ENCODE measurements around the gene TDRD12. TPM values are rescaled to one million over a fixed set of nuclear protein-coding genes. Genes with fewer than 3 reads are reported as not detected.
"Not testable (repeated sequence)": the region's sequence is repeated elsewhere in the genome, so short reads cannot be mapped to it uniquely, and the experiment has no call there.

The TDRD12 gene
- total and polyA plus RNA-seq, 4 donors: under 0.01 to 0.23 (median 0.02) TPM; not detected in 1

DNA sequence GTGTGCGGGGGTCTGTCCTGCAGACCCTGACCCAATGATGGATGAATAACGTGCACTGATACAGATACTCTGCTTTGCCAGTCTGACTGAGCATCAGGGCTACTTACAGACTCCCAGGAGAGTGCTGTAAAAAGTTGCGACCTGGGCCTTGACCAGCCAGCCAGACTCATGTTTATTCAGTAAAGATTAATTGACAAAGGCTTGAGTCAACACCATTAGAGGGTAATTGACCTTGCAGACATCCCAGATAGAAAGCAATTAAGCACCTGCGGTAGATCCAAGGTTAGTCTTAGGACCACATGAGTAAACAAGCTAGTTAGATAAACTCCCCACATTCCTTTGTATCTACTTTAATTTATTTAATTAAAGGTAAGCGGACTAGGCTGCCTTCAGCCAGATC, 17.6 kb upstream of the TDRD12 start:
- Histone ChIP-seq H3K27me3 (ENCODE audit: control insufficient read depth in 4 of 4, insufficient read depth in 4 of 4, low read length in 3 of 4) (no peaks in the 10 kb centered on the region), H3K9ac (ENCODE audit: low read depth in 1 of 2, low read length in 2 of 2) (no peak overlapping the region), H3K36me3 (ENCODE audit: control insufficient read depth in 4 of 4, insufficient read depth in 3 of 4, low read depth in 1 of 4, low read length in 3 of 4) (peaks cover 1 to 5% (median 2%) of the 10 kb centered on the region in 4 donors), H3K27ac (ENCODE audit: low read depth in 1 of 2, low read length in 2 of 2) (no peak overlapping the region), H3K4me3 (ENCODE audit: low read depth in 1 of 3, low read length in 3 of 3) (no peak overlapping the region), H3K4me1 (ENCODE audit: control insufficient read depth in 4 of 4, insufficient read depth in 4 of 4, low read length in 3 of 4) (peaks cover 2 to 8% (median 6%) of the 10 kb centered on the region in 4 donors), H3K9me3 (ENCODE audit: control insufficient read depth in 4 of 4, low read length in 3 of 4) (peaks cover 4 to 11% (median 5%) of the 10 kb centered on the region in 4 donors)
- WGBS: 53% methylated on average over 5 of the region's 5 CpGs
- TF ChIP-seq, protein P1, sequence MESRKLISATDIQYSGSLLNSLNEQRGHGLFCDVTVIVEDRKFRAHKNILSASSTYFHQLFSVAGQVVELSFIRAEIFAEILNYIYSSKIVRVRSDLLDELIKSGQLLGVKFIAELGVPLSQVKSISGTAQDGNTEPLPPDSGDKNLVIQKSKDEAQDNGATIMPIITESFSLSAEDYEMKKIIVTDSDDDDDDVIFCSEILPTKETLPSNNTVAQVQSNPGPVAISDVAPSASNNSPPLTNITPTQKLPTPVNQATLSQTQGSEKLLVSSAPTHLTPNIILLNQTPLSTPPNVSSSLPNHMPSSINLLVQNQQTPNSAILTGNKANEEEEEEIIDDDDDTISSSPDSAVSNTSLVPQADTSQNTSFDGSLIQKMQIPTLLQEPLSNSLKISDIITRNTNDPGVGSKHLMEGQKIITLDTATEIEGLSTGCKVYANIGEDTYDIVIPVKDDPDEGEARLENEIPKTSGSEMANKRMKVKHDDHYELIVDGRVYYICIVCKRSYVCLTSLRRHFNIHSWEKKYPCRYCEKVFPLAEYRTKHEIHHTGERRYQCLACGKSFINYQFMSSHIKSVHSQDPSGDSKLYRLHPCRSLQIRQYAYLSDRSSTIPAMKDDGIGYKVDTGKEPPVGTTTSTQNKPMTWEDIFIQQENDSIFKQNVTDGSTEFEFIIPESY (IDR thresholded peaks at IDR 0.05): peak; percentile 43
- peak; percentile 98 for TF ChIP-seq FOXA2 (IDR thresholded peaks at IDR 0.05)
- TF ChIP-seq, protein P2, sequence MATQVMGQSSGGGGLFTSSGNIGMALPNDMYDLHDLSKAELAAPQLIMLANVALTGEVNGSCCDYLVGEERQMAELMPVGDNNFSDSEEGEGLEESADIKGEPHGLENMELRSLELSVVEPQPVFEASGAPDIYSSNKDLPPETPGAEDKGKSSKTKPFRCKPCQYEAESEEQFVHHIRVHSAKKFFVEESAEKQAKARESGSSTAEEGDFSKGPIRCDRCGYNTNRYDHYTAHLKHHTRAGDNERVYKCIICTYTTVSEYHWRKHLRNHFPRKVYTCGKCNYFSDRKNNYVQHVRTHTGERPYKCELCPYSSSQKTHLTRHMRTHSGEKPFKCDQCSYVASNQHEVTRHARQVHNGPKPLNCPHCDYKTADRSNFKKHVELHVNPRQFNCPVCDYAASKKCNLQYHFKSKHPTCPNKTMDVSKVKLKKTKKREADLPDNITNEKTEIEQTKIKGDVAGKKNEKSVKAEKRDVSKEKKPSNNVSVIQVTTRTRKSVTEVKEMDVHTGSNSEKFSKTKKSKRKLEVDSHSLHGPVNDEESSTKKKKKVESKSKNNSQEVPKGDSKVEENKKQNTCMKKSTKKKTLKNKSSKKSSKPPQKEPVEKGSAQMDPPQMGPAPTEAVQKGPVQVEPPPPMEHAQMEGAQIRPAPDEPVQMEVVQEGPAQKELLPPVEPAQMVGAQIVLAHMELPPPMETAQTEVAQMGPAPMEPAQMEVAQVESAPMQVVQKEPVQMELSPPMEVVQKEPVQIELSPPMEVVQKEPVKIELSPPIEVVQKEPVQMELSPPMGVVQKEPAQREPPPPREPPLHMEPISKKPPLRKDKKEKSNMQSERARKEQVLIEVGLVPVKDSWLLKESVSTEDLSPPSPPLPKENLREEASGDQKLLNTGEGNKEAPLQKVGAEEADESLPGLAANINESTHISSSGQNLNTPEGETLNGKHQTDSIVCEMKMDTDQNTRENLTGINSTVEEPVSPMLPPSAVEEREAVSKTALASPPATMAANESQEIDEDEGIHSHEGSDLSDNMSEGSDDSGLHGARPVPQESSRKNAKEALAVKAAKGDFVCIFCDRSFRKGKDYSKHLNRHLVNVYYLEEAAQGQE (IDR thresholded peaks at IDR 0.05): peak; percentile 34
- peak; percentile 34 for TF ChIP-seq SP1 (IDR thresholded peaks at IDR 0.05)
- TF ChIP-seq RXRA (IDR thresholded peaks at IDR 0.05): peak; percentile 71 to 83
- TF ChIP-seq, protein P3, sequence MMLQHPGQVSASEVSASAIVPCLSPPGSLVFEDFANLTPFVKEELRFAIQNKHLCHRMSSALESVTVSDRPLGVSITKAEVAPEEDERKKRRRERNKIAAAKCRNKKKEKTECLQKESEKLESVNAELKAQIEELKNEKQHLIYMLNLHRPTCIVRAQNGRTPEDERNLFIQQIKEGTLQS (IDR thresholded peaks at IDR 0.05): no peak
- TF ChIP-seq EGR1 (IDR thresholded peaks at IDR 0.05; ENCODE audit: low read depth in 2 of 2): no peak
- peak; percentile 96 for TF ChIP-seq FOXA1 (IDR thresholded peaks at IDR 0.05)
- peak; percentile 61 to 62 for TF ChIP-seq HNF4A (conservative IDR thresholded peaks at IDR 0.05)
- peak in 1 of 2 donors; percentile 37 for TF ChIP-seq JUND (IDR thresholded peaks at IDR 0.05)
- peak; percentile 25 for TF ChIP-seq YY1 (IDR thresholded peaks at IDR 0.05)
- DNase-seq (ENCODE audit: low spot score): no peak

DNA sequence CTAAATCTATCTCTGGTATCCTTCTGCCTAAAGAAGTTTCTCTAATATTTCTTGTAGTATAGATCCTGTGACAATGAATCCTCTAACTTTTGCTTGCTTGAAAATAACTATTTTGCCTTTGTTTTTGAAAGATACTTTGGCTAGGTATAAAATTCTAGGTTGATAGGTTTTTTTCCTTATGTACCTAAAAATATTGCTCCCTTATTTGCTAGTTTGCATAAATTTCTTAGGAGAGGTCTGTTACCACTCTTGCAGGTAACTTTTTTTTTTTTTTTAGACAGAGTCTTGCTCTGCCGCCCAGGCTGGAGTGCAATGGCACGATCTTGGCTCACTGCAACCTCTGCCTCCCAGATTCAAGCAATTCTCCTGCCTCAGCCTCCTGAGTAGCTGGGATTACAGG, 15.6 kb upstream of the TDRD12 start:
- not testable (repeated sequence) for H3K27me3 ChIP-seq (ENCODE audit: control insufficient read depth in 4 of 4, insufficient read depth in 4 of 4, low read length in 3 of 4); DNase-seq (ENCODE audit: low spot score); H3K9ac ChIP-seq (ENCODE audit: low read depth in 1 of 2, low read length in 2 of 2); H3K4me3 ChIP-seq (ENCODE audit: low read depth in 1 of 3, low read length in 3 of 3); H3K4me1 ChIP-seq (ENCODE audit: control insufficient read depth in 4 of 4, insufficient read depth in 4 of 4, low read length in 3 of 4); H3K36me3 ChIP-seq (ENCODE audit: control insufficient read depth in 4 of 4, insufficient read depth in 3 of 4, low read depth in 1 of 4, low read length in 3 of 4); H3K27ac ChIP-seq (ENCODE audit: low read depth in 1 of 2, low read length in 2 of 2)
- peaks cover 4 to 11% (median 5%) of the 10 kb centered on the region in 4 donors for H3K9me3 ChIP-seq (ENCODE audit: control insufficient read depth in 4 of 4, low read length in 3 of 4)
- WGBS: 98% methylated on average over 2 of the region's 2 CpGs

DNA sequence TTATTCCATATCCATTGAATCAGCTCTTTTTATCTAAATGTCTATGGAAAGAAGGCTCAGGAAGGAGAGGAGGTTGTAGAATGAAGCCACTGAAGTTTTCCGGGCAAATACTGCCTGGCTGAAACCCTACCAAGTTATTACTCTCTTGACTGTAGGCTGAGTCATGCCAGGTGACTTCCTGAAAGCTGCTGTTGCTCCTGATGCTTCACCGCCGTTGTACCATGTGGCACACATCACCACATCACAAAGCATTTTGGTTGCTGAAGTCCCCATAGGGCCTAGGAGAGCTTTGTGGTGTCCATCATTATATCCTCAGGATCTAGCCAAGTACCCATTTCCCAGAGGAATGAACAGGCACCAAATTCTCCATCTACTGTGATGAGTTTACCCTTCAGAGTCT, 11.1 kb upstream of the TDRD12 start:
- Histone ChIP-seq H3K9me3 (ENCODE audit: control insufficient read depth in 4 of 4, low read length in 3 of 4) (peaks cover 4 to 11% (median 5%) of the 10 kb centered on the region in 4 donors), H3K9ac (ENCODE audit: low read depth in 1 of 2, low read length in 2 of 2) (no peak overlapping the region), H3K4me3 (ENCODE audit: low read depth in 1 of 3, low read length in 3 of 3) (no peak overlapping the region), H3K27ac (ENCODE audit: low read depth in 1 of 2, low read length in 2 of 2) (no peak overlapping the region), H3K36me3 (ENCODE audit: control insufficient read depth in 4 of 4, insufficient read depth in 3 of 4, low read depth in 1 of 4, low read length in 3 of 4) (peaks cover 0 to 10% (median 5%) of the 10 kb centered on the region in 4 donors), H3K4me1 (ENCODE audit: control insufficient read depth in 4 of 4, insufficient read depth in 4 of 4, low read length in 3 of 4) (no peaks in the 10 kb centered on the region), H3K27me3 (ENCODE audit: control insufficient read depth in 4 of 4, insufficient read depth in 4 of 4, low read length in 3 of 4) (no peaks in the 10 kb centered on the region)
- 85% methylated on average over 3 of the region's 3 CpGs for WGBS
- DNase-seq (ENCODE audit: low spot score): no peak
- no peak for TF ChIP-seq YY1 (IDR thresholded peaks at IDR 0.05)
- TF ChIP-seq HNF4G (IDR thresholded peaks at IDR 0.05): no peak
- no peak for TF ChIP-seq RXRA (IDR thresholded peaks at IDR 0.05)
- no peak for TF ChIP-seq FOXA2 (IDR thresholded peaks at IDR 0.05)
- TF ChIP-seq, protein P1 (IDR thresholded peaks at IDR 0.05): no peak
- TF ChIP-seq EGR1 (IDR thresholded peaks at IDR 0.05; ENCODE audit: low read depth in 2 of 2): no peak
- TF ChIP-seq NR2F2 (IDR thresholded peaks at IDR 0.05): no peak
- TF ChIP-seq, protein P4, sequence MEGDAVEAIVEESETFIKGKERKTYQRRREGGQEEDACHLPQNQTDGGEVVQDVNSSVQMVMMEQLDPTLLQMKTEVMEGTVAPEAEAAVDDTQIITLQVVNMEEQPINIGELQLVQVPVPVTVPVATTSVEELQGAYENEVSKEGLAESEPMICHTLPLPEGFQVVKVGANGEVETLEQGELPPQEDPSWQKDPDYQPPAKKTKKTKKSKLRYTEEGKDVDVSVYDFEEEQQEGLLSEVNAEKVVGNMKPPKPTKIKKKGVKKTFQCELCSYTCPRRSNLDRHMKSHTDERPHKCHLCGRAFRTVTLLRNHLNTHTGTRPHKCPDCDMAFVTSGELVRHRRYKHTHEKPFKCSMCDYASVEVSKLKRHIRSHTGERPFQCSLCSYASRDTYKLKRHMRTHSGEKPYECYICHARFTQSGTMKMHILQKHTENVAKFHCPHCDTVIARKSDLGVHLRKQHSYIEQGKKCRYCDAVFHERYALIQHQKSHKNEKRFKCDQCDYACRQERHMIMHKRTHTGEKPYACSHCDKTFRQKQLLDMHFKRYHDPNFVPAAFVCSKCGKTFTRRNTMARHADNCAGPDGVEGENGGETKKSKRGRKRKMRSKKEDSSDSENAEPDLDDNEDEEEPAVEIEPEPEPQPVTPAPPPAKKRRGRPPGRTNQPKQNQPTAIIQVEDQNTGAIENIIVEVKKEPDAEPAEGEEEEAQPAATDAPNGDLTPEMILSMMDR (IDR thresholded peaks at IDR 0.05; ENCODE audit: low read depth, low read length, missing input control): no peak

Data from liver (tissue), 9 donors.